ENCODE results near the gene CYP27C1. TPM values are rescaled to one million over a fixed set of nuclear protein-coding genes. Genes with fewer than 3 reads are reported as not detected.

The CYP27C1 gene
- total and polyA plus RNA-seq, 12 donors = 0.11 to 0.97 (median 0.22) TPM; not detected in 3

GRCh38 chr2:127188797-127189196, 31.3 kb downstream of the CYP27C1 start:
- H3K9me3 ChIP-seq (replicated peaks in 1 of 3) = no peaks in the 10 kb centered on the region
- TF ChIP-seq CTCF (IDR thresholded peaks at IDR 0.05) = no peak
- TF ChIP-seq POLR2A (IDR thresholded peaks at IDR 0.05) = no peak
- H3K27ac ChIP-seq = no peak overlapping the region
- peak in 1 of 7 donors; percentile 25 for DNase-seq
- intact Hi-C loops (cut with DNase I) = no loop called here
- no peaks in the 10 kb centered on the region for H3K36me3 ChIP-seq (replicated peaks in 1 of 2)
- no peak overlapping the region for H3K4me3 ChIP-seq
- no peaks in the 10 kb centered on the region for H3K27me3 ChIP-seq
- no peaks in the 10 kb centered on the region for H3K4me1 ChIP-seq (replicated peaks in 1 of 2)
- WGBS, 4 donors = 63 to 77% (median 73%) methylated on average over 8 of the region's 8 CpGs

GRCh38 chr2:127187831-127188230, 32.3 kb downstream of the CYP27C1 start:
- intact Hi-C loops (cut with DNase I) = no loop called here
- peak in 1 of 7 donors; percentile 38 for DNase-seq

GRCh38 chr2:127187081-127187775, 32.9 kb downstream of the CYP27C1 start:
- peak in 1 of 7 donors; percentile 24 for DNase-seq
- Histone ChIP-seq H3K27me3 (no peaks in the 10 kb centered on the region), H3K9me3 (replicated peaks in 1 of 3) (no peaks in the 10 kb centered on the region), H3K4me1 (replicated peaks in 1 of 2) (no peaks in the 10 kb centered on the region), H3K36me3 (replicated peaks in 1 of 2) (no peaks in the 10 kb centered on the region), H3K27ac (no peak overlapping the region), H3K4me3 (no peak overlapping the region)
- 75 to 80% (median 77%) methylated on average over 17 of the region's 17 CpGs for WGBS, 4 donors
- intact Hi-C loops (cut with DNase I) = no loop called here
- TF ChIP-seq POLR2A (IDR thresholded peaks at IDR 0.05) (no peak), CTCF (IDR thresholded peaks at IDR 0.05) (no peak)

More at GRCh38 chr2:127187831-127188230, 32.3 kb downstream of the CYP27C1 start:
- Histone ChIP-seq H3K9me3 (replicated peaks in 1 of 3) (no peaks in the 10 kb centered on the region), H3K4me3 (no peak overlapping the region), H3K27me3 (no peaks in the 10 kb centered on the region), H3K4me1 (replicated peaks in 1 of 2) (no peaks in the 10 kb centered on the region), H3K36me3 (replicated peaks in 1 of 2) (no peaks in the 10 kb centered on the region), H3K27ac (no peak overlapping the region)
- no peak for TF ChIP-seq CTCF (IDR thresholded peaks at IDR 0.05)
- no peak for TF ChIP-seq POLR2A (IDR thresholded peaks at IDR 0.05)
- 71 to 77% (median 73%) methylated on average over 9 to 10 of the region's 10 CpGs for WGBS, 4 donors

- TF ChIP-seq POLR2A (IDR thresholded peaks at IDR 0.05) (no peak), CTCF (IDR thresholded peaks at IDR 0.05) (no peak)
- intact Hi-C loops (cut with DNase I) = no loop called here
- Histone ChIP-seq H3K9me3 (replicated peaks in 1 of 3) (no peaks in the 10 kb centered on the region), H3K36me3 (replicated peaks in 1 of 2) (no peaks in the 10 kb centered on the region), H3K27me3 (no peaks in the 10 kb centered on the region), H3K4me1 (replicated peaks in 1 of 2) (no peaks in the 10 kb centered on the region), H3K27ac (no peak overlapping the region), H3K4me3 (no peak overlapping the region)
- peak in 1 of 7 donors; percentile 35 for DNase-seq
- 44 to 62% (median 51%) methylated on average over 4 of the region's 4 CpGs for WGBS, 4 donors
Observed at GRCh38 chr2:127185705-127186104, 34.4 kb downstream of the CYP27C1 start.

Measured in adrenal gland (tissue), 12 donors.